HG02571 (cell line): ENCODE measurements around the gene CDC45.

ENCODE experiments used
- ATAC-seq: cut with Tn5 transposase; IDR thresholded peaks from one replicate; pipeline ENCODE4 v1.9.1; 2021; ENCODE audit warnings: mild to moderate bottlenecking, moderate library complexity; ENCODE audit not compliant: unreplicated experiment

The CDC45 gene

DNA sequence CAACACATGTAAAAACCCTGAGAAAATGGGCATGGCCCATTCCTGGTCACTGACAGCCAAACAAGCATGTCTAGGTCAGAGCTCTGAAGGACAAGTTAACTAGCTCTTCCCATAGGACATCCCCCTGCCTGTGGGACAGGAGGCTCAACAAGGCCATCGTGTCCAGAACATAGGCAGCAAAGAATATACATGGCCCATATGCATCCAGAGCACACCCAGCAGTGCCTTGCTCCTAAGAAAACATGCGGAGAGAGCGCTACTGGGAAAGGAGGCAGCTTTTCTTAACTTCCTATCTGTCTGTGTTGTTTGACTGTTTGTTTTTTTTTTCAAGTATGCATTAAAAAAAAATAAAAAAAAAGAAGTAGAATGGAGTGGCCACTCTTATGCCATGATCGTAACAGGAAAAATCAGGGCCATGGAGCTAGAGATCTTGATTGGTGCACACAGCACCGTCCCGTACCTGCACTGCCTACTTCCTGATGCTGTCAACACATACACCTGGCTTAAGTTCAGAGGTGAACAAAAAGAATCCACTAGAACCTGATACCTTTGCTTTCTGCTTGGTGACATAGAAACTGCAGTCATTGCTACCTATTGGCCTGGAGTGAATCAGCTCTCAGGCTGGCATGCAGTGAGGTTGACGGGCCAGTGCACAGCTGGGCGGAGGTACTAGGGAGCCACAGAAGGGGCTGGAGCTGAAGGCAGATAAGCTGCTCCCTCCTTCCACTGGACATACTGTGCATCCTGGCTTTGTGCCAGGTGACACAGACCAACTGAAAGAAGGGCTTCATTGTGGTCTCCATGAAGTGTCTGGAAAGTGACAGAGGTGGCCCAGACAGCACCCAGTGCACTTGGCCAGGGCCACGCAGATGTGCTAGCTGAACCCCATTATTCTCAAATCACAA is 12.6 kb upstream of the CDC45 start:
- no peak for ATAC-seq

DNA sequence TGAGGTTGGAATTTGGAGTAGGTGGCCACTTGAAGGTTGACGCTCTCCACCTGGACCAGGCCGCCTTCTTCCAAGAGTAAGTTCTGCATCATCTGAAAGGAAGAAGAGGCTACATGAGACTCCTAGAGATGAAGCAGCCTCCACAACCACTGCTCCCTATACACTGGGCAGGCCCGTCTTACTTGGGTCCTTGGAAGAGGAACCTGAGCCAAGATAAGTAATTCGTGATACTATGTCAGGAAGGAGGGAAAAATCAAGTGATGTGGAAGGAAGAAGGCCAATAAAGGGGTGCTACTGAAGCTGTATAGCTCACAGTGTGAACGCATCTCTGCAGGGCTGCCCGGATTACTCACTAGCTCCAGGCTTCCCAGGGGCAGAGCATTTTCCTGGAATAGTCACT is 11.8 kb upstream of the CDC45 start:
- no peak for ATAC-seq

DNA sequence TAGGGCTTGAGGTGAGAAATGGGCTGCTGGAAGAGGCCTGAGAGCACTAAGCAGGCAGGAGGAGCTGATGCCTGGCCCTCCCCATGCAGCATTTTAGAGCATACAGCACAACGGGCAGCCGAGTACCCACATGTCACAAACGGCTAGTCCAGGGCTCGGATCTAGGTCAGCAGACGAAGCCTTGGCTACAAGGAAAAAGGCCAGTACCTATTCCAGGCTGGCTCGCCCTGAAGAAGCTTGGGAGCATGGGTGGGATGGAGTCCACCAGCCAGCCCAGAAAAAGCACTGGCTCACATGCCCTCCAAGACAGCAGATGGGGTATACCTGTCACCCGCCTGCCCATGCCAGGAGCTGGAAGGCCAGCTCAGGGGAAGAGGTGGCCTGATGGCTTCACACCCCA is 10.3 kb upstream of the CDC45 start:
- ATAC-seq, result no peak

DNA sequence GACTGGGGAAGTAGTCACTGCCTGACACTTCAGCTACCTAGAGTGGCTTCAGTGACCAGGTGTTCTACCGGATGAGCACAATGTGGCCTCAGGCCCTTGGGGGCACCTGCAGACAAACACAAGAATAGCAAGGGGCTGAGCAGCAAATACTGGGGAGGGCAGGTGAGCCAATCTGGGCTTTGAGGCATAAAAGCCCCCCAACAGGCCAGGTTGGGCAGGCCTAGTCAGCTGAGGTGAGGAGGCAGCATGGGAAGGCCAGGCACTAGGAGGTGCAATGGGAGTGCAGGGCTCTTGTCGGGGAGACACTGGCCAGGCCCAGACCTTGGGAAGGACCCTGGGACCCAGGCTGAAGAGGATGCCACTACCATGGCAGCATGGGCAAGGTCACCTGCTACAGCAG is 9.7 kb upstream of the CDC45 start:
- ATAC-seq, result no peak

DNA sequence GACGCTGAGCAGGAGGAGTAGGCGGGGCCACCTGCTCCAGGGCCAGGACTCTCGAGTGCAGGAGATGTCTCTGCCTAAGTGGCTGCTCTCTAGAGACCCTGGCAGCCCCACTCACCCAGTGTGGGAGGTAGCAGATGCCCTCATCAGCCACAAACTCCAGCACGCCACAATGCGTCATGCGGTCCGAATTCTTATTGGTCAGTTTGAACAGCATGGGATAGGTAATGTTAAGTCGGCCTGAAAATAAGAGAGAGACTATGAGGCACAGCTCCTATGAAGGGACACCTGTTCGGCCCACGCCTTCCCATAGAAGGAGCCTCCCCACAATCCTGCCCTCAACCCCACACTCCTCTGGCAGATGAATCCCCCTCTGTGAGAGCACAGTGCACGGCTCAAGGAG is 8.1 kb upstream of the CDC45 start:
- ATAC-seq, result no peak

DNA sequence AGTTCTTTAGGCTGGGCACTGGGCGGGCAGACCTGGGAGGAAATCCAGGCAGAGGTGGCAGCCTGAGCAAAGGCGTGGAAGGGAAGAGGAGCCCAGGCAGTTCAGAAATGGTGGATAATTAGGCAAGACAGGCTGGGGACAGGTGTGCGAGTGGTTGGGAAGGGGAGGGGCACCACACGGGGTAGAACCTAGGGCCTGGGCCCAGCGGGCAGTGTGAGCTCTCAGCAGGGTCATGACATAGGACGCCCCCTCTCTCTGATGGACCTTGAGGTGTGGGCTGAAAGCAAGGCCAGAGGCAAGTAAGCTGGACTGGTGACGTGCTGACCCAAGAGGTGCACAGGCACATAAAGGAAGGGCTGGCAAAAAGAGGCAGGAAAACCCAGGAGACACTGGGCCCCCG is 7.5 kb upstream of the CDC45 start:
- no peak for ATAC-seq

DNA sequence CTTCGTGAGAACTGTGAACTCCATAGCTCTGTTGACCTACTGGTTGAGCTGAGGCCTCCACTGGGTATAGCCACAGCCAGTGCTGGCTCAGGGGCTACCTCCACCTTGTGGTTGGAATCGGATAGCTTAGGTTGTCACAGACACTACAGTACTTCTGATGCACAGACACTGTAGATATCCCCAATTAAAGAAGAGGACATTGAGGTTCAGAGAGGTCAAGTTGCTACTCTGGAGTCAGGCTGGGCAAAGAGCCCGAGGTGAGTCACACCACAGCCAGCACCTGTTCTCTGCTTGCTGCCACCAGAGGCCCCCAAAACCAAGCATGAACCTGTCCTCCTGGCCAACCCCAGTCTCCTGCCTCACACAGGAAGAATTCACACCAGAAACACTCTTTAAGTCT is 6.1 kb upstream of the CDC45 start:
- ATAC-seq, result no peak

DNA sequence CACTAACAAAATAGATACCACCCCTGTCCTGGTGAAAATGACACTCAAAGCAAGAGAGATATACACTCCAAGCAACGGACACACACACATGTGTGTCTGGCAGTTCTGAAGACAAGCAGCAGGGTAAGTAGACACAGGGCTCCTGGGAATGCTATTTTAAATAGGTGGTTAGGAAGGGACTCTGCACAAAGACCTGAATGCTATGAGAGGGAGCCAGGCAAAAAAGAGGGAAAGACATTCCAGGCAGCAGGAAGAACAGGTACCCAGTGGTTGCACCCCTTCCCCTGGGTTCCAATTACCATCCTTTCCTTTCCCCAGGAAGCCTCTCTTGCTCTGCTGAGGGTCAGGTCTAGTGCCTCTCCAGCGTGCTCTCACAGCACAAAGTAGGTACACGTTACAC is 3.7 kb upstream of the CDC45 start:
- no peak for ATAC-seq

DNA sequence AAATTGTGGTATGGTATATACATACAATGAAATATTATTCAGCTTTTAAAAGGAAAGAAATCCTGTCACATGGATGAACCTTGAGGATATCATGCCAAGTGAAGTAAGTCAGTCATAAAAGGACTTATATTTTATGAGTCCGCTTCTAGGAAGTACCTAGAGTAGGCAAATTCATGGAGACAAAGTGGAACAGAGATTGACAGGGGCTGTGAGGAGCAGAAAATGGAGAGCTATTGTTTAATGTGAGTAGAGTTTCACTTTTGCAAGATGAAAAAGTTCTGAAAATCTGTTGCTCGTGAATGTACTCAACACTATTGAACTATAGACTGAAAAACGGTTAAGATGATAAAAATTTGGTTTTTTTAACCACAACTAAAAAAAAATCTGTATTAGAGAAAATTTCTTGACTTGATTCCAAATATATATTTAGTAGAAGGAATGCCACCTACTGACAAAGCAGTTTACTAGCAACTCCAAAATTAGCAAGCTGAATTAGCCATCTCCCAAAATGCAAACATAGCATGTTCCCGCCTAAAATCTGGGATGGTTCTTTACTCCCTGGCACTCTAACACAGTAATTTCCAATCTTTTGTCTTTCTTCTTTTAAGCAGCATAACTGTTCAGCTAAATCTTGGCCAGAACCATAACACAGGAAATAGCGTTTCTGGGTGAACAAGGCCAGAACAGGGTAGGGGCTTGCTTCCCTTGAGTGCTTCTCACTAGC is 2.2 kb upstream of the CDC45 start:
- ATAC-seq, result no peak

DNA sequence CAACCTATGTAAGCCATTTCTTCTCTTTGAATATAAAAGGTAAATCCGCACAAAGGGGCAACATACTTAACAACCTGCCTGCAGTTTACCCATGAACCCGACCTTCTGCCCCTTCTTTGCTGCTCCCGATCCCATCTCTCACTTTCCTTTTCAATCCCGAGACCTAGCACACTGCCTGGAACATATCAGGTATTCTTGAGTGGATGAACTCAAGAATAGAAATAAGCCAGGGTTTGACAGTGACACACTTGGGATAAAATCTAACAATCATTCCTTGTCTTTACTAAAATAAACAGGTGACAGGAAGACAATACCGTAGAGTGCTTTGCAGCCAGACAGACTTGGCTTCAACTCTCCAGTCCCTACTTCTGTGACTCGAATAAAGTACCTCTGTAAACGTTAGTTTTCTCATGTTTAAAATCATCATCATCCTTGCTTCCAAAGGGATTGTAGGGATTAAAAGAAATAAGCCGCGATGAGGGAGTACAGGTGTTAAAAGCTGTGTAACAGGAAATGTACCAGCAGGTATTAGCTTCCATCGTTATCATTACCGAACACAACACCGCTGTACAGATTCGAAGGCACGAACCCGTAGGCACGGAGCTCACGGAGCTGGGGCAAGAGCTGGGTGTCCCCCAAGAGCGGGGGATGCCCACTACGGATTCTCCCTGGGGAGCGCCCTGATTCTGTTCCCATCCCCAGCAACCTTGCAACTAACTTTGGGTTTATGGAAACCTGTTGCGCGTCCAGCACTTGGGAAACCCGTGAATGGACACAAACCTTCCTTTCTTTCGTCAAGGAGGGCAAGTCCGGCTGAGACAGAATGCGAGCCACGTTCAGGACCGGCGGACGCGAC is 1.4 kb upstream of the CDC45 start:
- ATAC-seq, result no peak

DNA sequence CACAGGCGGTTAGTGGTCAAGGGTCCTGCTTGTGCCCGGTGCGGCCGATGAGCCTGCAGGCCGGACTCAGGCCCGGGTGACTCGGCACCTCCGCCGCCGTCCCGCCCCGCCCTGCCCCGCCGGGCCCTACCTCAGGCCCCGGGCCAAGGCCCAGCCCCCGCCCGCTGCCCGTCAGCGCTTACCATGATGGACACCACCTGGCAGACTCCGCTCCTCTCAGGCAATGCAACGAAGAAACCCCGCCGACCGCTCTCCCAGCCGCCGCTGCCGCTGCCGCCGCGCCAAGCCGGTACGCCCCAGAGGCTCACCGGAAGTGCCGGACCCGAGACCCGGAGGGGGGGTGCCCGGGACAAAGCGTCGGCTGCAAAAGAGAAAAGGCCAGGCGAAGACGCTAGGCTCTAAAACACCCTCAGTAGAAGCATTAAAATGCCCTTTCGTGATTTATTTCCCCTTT is 792 bp upstream of the CDC45 start, which contains the start of gene UFD1:
UFD1 (minus strand) TSS at position 293 of the 454 bp plus-strand sequence; CDS start at position 185, 108 bp downstream.
- ATAC-seq, result peak; percentile 37

DNA sequence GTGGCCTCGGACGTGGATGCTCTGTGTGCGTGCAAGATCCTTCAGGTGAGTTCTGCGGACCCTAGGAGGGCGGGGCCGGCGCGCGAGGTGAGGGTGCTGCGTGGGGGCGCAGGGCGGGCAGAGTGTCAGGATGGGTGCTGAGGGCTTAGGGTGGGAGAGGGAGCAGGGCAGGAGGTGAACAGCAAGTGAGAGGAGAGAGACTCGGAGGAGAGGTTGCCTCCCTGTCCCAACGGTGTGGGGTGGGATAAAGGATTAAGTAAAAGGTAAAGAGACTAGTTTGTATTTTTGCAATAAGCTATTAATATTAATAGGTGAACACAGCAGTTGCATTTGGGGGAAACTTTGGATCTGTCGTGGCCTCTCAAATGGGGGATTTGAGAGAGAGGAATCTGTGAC is 451 bp downstream of the CDC45 start:
- no peak for ATAC-seq

DNA sequence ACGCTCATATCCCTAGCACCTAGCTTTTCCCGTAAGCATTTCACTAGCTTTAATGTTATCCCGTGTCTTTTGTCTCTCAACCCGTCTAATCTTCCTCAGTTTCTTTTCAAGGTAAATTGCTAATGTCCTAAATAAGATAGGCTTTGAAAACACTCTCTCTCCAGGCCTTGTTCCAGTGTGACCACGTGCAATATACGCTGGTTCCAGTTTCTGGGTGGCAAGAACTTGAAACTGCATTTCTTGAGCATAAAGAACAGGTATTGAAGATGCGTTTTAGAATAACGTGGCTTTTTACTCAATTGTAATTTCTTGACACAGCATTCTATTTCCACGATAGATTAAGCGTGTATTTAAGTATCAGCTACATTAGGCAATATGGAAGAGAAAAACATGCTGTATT is 1.1 kb downstream of the CDC45 start:
- ATAC-seq, result no peak

DNA sequence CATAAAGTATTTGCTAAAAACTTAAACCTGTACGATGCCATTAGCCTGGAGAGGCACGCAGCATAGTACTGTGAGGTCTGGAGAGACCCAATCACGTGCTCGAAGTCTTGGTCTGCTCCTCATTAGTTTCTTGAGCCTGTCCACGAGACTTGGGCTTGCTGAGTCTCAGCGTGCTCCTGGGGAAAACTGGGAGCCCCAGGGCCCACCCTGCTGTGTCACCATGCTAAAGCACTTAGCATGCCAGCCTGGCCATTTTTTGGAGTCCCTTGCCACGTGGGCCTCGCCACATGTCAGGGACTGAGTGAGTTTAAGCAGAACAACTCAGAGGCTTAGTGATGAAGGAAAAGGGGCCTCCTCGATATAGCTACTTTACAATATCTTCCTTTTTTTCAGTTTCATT is 2.6 kb downstream of the CDC45 start:
- ATAC-seq, result no peak

DNA sequence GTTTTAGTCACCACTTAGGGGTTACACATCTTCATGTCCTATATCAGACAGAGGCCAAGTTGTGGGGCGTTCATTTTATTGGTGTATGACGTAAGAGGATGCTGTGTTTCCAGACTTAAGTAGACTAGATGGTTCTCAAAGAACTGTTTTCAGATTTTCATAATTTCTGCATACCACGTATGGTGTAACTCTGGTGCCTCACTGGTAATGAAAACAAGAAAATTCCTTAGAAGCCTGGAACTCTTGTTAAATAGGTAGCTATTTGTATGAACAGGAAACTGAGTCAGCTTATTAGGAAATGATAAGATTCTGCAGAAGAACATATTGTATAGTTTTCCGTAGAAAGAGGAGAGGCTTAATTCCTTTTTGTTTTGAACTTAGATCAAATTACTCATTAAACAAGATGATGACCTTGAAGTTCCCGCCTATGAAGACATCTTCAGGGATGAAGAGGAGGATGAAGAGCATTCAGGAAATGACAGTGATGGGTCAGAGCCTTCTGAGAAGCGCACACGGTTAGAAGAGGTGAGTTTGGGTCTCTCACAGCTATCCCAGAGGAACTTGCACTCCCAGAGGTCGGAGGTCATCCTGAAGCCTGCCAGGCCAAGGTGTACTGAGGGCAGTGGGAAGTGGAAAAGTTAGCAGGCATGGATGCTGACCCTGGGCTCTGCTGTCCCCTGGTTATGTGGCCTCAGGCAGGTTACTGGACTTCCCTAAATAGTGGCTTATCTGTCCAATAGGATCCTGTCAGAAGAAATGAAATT is 3.9 kb downstream of the CDC45 start:
- no peak for ATAC-seq

DNA sequence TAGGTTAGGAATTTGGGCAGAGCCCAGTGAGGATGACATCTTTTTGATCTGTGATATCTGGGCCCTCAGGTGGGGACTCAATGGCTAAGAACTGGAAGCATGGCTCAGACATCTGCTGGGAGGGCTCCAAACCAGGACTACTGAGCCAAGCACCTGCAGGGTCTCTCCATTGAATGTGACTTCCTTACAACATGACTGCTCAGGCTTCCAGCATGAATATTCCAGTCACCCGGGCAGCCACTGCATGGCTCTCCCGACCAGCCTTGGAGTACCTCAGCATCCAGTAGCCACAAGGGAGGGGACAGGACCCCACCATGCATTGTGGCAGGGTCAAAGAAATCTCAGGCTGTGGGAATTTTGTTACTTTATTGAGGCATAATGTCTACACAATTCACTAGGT is 8.6 kb downstream of the CDC45 start:
- ATAC-seq, result no peak

DNA sequence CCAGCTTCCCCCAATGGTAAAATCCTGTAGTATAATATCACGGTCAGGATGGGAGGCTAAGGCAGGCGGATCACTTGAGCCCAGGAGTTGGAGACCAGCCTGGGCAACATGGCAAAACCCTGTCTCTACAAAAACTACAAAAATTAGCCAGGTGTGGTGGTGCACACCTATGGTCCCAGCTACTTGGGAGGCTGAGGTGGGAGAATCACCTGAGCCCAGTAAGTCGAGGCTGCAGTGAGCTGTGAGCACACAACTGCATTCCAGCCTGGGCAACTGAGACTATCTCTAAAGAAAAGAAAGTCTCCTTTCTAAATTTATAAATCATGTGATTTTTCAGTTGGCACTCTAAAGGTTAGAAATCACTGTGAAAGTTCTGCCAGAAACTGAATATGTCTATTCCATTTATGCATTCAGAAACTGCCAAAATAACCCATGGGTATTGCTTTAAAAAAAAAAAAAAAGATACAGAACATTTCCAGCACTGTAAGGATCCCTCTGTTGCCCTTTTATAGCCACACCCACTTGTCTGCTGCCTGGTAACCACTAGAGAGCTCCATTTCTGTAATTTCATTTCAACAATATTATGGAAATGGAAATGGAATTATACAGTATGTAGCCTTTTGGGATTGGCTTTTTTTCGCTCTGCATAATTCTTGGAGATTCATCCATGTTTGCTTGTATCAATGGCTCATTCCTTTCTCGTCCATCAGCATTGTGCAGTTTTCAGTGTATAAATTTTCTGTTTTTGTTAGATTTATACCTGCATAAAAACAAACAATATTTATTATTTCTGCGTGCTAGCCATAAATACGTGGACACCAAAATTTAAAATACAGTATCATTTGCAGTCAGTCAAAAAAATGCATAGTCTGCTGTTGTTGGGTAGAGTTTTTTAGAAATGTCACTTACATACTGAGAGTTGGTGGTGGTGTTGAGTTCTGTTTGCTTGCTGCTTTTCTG is 9.4 kb downstream of the CDC45 start:
- no peak for ATAC-seq

DNA sequence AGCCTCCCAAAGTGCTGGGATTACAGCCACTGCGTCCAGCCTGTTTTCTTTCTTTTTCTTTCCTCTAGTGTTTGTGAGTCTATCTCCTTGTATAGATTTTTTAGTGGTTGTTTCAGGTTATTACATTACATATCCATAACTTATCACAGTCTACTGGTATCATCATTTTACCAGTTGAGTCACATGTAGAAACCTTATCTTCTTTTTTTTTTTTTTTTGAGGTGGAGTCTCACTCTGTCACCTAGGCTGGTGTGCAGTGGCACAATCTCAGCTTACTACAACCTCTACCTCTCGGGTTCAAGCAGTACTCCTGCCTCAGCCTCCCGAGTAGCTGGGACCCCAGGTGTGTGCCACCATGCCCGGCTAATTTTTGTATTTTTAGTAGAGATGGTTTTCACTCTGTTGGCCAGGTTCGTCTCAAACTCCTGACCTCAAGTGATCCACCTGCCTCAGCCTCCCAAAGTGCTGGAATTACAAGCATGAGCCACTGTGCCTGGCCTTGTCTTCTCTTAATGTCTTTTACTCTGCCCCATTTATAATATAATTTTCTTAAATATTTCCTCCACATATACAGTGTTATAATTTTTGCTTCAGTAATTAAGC is 11.0 kb downstream of the CDC45 start:
- no peak for ATAC-seq
